Mesenchymal stem cell (in vitro differentiated cells and primary cell): ENCODE measurements around the gene DLX1.
A peak's percentile ranks its signal among the peaks of the same experiment; 100 is the strongest.

ENCODE experiments used
- DNase-seq: peaks from one replicate; pipeline ENCODE4 v3.0.0-alpha.2; 2013
- H2AFZ ChIP-seq: one replicate; pipeline ENCODE4 v1.6.1; 2013; ENCODE audit warnings: low read depth, mild to moderate bottlenecking, control low read depth, inconsistent platforms, low read length, moderate library complexity
- H2AK5ac ChIP-seq: 2 replicates; pipeline ENCODE4 v1.6.1; 2013; ENCODE audit warnings: low read length, moderate library complexity, mild to moderate bottlenecking, inconsistent platforms; ENCODE audit not compliant: severe bottlenecking
- H2BK120ac ChIP-seq: one replicate; pipeline ENCODE4 v1.6.1; 2013; ENCODE audit warnings: low read depth, mild to moderate bottlenecking, inconsistent platforms, low read length, moderate library complexity
- H2BK12ac ChIP-seq, 2 experiments: one replicate each; pipeline ENCODE4 v1.6.1; 2013; ENCODE audit warnings: inconsistent platforms in 2 of 2, low read length in 2 of 2, mild to moderate bottlenecking in 2 of 2, moderate library complexity in 2 of 2, control low read depth in 1 of 2
- H2BK15ac ChIP-seq: one replicate; pipeline ENCODE4 v1.6.1; 2013; ENCODE audit warnings: mild to moderate bottlenecking, low read depth, inconsistent platforms; ENCODE audit not compliant: poor library complexity, severe bottlenecking
- H2BK5ac ChIP-seq: 2 replicates; pipeline ENCODE4 v1.6.1; 2013; ENCODE audit warnings: low read depth, mild to moderate bottlenecking, low read length, control low read depth, inconsistent platforms; ENCODE audit not compliant: poor library complexity, severe bottlenecking
- H3K14ac ChIP-seq, 2 experiments: one replicate each; pipeline ENCODE4 v1.6.1; 2013; ENCODE audit warnings: inconsistent platforms in 2 of 2, low read length in 2 of 2, control low read depth in 1 of 2, mild to moderate bottlenecking in 1 of 2, moderate library complexity in 1 of 2
- H3K18ac ChIP-seq, 2 experiments: one replicate each; pipeline ENCODE4 v1.6.1; 2013; ENCODE audit warnings: inconsistent platforms in 2 of 2, low read length in 2 of 2, control low read depth in 1 of 2, low read depth in 1 of 2, mild to moderate bottlenecking in 1 of 2
- H3K23ac ChIP-seq, 2 experiments: one replicate each; pipeline ENCODE4 v1.6.1; 2013; ENCODE audit warnings: inconsistent platforms in 2 of 2, low read length in 2 of 2, mild to moderate bottlenecking in 2 of 2, moderate library complexity in 2 of 2, control low read depth in 1 of 2
- H3K27ac ChIP-seq: 2 replicates; pipeline ENCODE4 v1.5.1; 2013; ENCODE audit warnings: mild to moderate bottlenecking, moderate library complexity, low read length, control low read depth, inconsistent platforms; ENCODE audit not compliant: poor library complexity, severe bottlenecking
- H3K27me3 ChIP-seq, 2 experiments: 2 replicates each; pipeline versions ENCODE4 v1.6.1 to v1.7.0; 2013; ENCODE audit warnings: low read length in 2 of 2, mild to moderate bottlenecking in 2 of 2, moderate library complexity in 2 of 2, control low read depth in 1 of 2, inconsistent platforms in 1 of 2; ENCODE audit not compliant: control insufficient read depth in 1 of 2, insufficient read depth in 1 of 2
- H3K36me3 ChIP-seq, 2 experiments: 2 replicates each; pipeline versions ENCODE4 v1.6.1 to v1.7.0; 2013; ENCODE audit warnings: low read length in 2 of 2, control low read depth in 1 of 2, inconsistent platforms in 1 of 2, low read depth in 1 of 2, mild to moderate bottlenecking in 1 of 2; ENCODE audit not compliant: insufficient read depth in 2 of 2, control insufficient read depth in 1 of 2
- H3K4ac ChIP-seq, 2 experiments: one replicate each; pipeline ENCODE4 v1.6.1; 2013; ENCODE audit warnings: inconsistent platforms in 2 of 2, low read length in 2 of 2, mild to moderate bottlenecking in 2 of 2, moderate library complexity in 2 of 2, control low read depth in 1 of 2, low read depth in 1 of 2
- H3K4me1 ChIP-seq: 2 replicates; pipeline ENCODE4 v1.6.1; 2013; ENCODE audit warnings: low read depth, low read length, control low read depth; ENCODE audit not compliant: control insufficient read depth, insufficient read depth
- H3K4me2 ChIP-seq: 2 replicates; pipeline ENCODE4 v1.6.1; 2013; ENCODE audit warnings: low read length, mild to moderate bottlenecking, inconsistent platforms; ENCODE audit not compliant: poor library complexity, severe bottlenecking
- H3K4me3 ChIP-seq, 2 experiments: 2 replicates each; pipeline versions ENCODE4 v1.5.1 to v1.7.0; 2013; ENCODE audit warnings: low read length in 2 of 2, mild to moderate bottlenecking in 2 of 2, control low read depth in 1 of 2, low read depth in 1 of 2; ENCODE audit not compliant: insufficient read depth in 1 of 2
- H3K79me1 ChIP-seq: replicated peaks from 2 replicates; pipeline ENCODE4 v1.6.1; 2013; ENCODE audit warnings: mild to moderate bottlenecking, control low read depth, low read length, inconsistent platforms; ENCODE audit not compliant: poor library complexity, severe bottlenecking
- H3K9ac ChIP-seq: 2 replicates; pipeline ENCODE4 v1.7.0; 2013; ENCODE audit warnings: mild to moderate bottlenecking, low read length, moderate library complexity
- H3K9me3 ChIP-seq: 2 replicates; pipeline ENCODE4 v1.7.0; 2013; ENCODE audit warnings: mild to moderate bottlenecking, low read length; ENCODE audit not compliant: control insufficient read depth
- H4K8ac ChIP-seq: one replicate; pipeline ENCODE4 v1.6.1; 2013; ENCODE audit warnings: inconsistent platforms, mild to moderate bottlenecking, low read length, moderate library complexity
- H4K91ac ChIP-seq: one replicate; pipeline ENCODE4 v1.6.1; 2013; ENCODE audit warnings: mild to moderate bottlenecking, low read length, inconsistent platforms
- WGBS: methylation state at CpG from one replicate; pipeline ENCODE4 v1.1.7; 2013; ENCODE audit warnings: mixed read lengths; 5-methylcytosine and 5-hydroxymethylcytosine counted together

The DLX1 gene

GRCh38 chr2:172100080-172100934 lies 15.0 kb downstream of the DLX1 start:
- Histone ChIP-seq H3K9ac (no peak overlapping the region), H3K9me3 (no peaks in the 10 kb centered on the region), H3K4me3 (peak overlapping the region; percentile 14 to 28), H2BK5ac (no peak overlapping the region), H2AFZ (no peak overlapping the region), H3K4me1 (peaks cover 66% of the 10 kb centered on the region), H3K4ac (peak overlapping the region in 1 of 2 experiments; percentile 30), H3K18ac (peak overlapping the region in 1 of 2 experiments; percentile 30), H4K8ac (no peak overlapping the region), H2BK120ac (no peak overlapping the region), H4K91ac (no peak overlapping the region), H3K14ac (no peak overlapping the region), H3K79me1 (no peaks in the 10 kb centered on the region), H3K23ac (peak overlapping the region in 1 of 2 experiments; percentile 42), H2BK12ac (no peak overlapping the region), H3K27me3 (peaks cover 45 to 80% of the 10 kb centered on the region in 2 experiments), H3K4me2 (peak overlapping the region; percentile 89), H2AK5ac (no peak overlapping the region), H3K27ac (no peak overlapping the region), H3K36me3 (no peaks in the 10 kb centered on the region), H2BK15ac (peak overlapping the region; percentile 48)
- 3% methylated on average over 70 of the region's 72 CpGs for WGBS
- DNase-seq, result no peak

- Histone ChIP-seq H3K9ac (no peak overlapping the region), H3K14ac (no peak overlapping the region), H3K4me2 (peak overlapping the region; percentile 99), H3K23ac (peak overlapping the region in 1 of 2 experiments; percentile 92), H2BK5ac (no peak overlapping the region), H2BK12ac (no peak overlapping the region), H4K91ac (no peak overlapping the region), H2AK5ac (no peak overlapping the region), H3K4ac (no peak overlapping the region), H2AFZ (no peak overlapping the region), H3K4me3 (peak overlapping the region; percentile 20 to 83), H4K8ac (no peak overlapping the region), H3K4me1 (peaks cover 62% of the 10 kb centered on the region), H3K27me3 (peaks cover 46 to 80% of the 10 kb centered on the region in 2 experiments), H3K36me3 (no peaks in the 10 kb centered on the region), H2BK120ac (no peak overlapping the region), H3K27ac (no peak overlapping the region), H3K9me3 (no peaks in the 10 kb centered on the region), H2BK15ac (peak overlapping the region; percentile 48), H3K79me1 (no peaks in the 10 kb centered on the region), H3K18ac (no peak overlapping the region)
- WGBS, result 5% methylated on average over 49 of the region's 54 CpGs
- no peak for DNase-seq
These were observed 15.9 kb downstream of the DLX1 start for GRCh38 chr2:172100935-172101820.

GRCh38 chr2:172101821-172102390 lies 16.6 kb downstream of the DLX1 start:
- Histone ChIP-seq H3K9me3 (no peaks in the 10 kb centered on the region), H2BK5ac (no peak overlapping the region), H3K4me1 (peaks cover 62% of the 10 kb centered on the region), H2BK120ac (no peak overlapping the region), H3K4ac (no peak overlapping the region), H3K9ac (no peak overlapping the region), H3K23ac (peak overlapping the region in 1 of 2 experiments; percentile 92), H2AFZ (peak overlapping the region; percentile 29), H3K4me2 (peak overlapping the region; percentile 99), H2BK15ac (no peak overlapping the region), H3K14ac (no peak overlapping the region), H3K27me3 (peaks cover 47 to 81% of the 10 kb centered on the region in 2 experiments), H3K18ac (no peak overlapping the region), H3K36me3 (no peaks in the 10 kb centered on the region), H3K27ac (no peak overlapping the region), H2AK5ac (no peak overlapping the region), H2BK12ac (no peak overlapping the region), H3K4me3 (peak overlapping the region; percentile 69 to 83), H4K91ac (no peak overlapping the region), H4K8ac (no peak overlapping the region), H3K79me1 (no peaks in the 10 kb centered on the region)
- WGBS, result under 1% methylated on average over 23 of the region's 36 CpGs
- DNase-seq, result no peak
